ENCODE measurements around the gene TYMP.
A peak's percentile ranks its signal among the peaks of the same experiment; 100 is the strongest.

TYMP gene

GRCh38 chr22:50550395-50550794, 20.6 kb upstream of the TYMP start:
- no peak overlapping the region for H3K4me2 ChIP-seq (ENCODE audit: low read length)
- H3K4me3 ChIP-seq (ENCODE audit: low read depth, low read length, poor library complexity, severe bottlenecking), result no peak overlapping the region
- H3K9me3 ChIP-seq (ENCODE audit: low read length), result no peaks in the 10 kb centered on the region
- H3K27me3 ChIP-seq (ENCODE audit: insufficient read depth, low read length), result peaks cover 5% of the 10 kb centered on the region; the same call in 1 of the 2 replicates
- no peaks in the 10 kb centered on the region for H3F3A ChIP-seq (ENCODE audit: insufficient read depth, low read length)
- TF ChIP-seq CTCF (IDR thresholded peaks at IDR 0.05; ENCODE audit: low read length) (no peak), EZH2 (IDR thresholded peaks at IDR 0.05; ENCODE audit: borderline replicate concordance, low read length) (no peak)
- H3K9ac ChIP-seq (ENCODE audit: low read length), result no peak overlapping the region
- H3K9me2 ChIP-seq (ENCODE audit: low read depth, low read length), result no peaks in the 10 kb centered on the region
- H4K20me1 ChIP-seq (ENCODE audit: insufficient read depth, low read length), result no peaks in the 10 kb centered on the region
- H3K36me3 ChIP-seq (ENCODE audit: insufficient read depth, low read length), result no peaks in the 10 kb centered on the region; the same call in 1 of the 2 replicates
- H3K27ac ChIP-seq (ENCODE audit: low read depth, low read length, poor library complexity, severe bottlenecking), result no peak overlapping the region
- H2AFZ ChIP-seq (ENCODE audit: low read length), result no peak overlapping the region
- peaks cover 13% of the 10 kb centered on the region for H3K4me1 ChIP-seq (ENCODE audit: insufficient read depth, low read length, severe bottlenecking)
- H3K79me2 ChIP-seq (ENCODE audit: insufficient read depth, low read length), result no peaks in the 10 kb centered on the region

GRCh38 chr22:50548921-50549790, 19.3 kb upstream of the TYMP start:
- Histone ChIP-seq H3F3A (ENCODE audit: insufficient read depth, low read length) (no peaks in the 10 kb centered on the region), H3K9ac (ENCODE audit: low read length) (no peak overlapping the region; the same call in 1 of the 2 replicates), H3K9me2 (ENCODE audit: low read depth, low read length) (no peaks in the 10 kb centered on the region), H3K4me3 (ENCODE audit: low read depth, low read length, poor library complexity, severe bottlenecking) (peak overlapping the region; percentile 34), H4K20me1 (ENCODE audit: insufficient read depth, low read length) (no peaks in the 10 kb centered on the region), H3K36me3 (ENCODE audit: insufficient read depth, low read length) (no peaks in the 10 kb centered on the region; the same call in 1 of the 2 replicates), H3K4me2 (ENCODE audit: low read length) (peak overlapping the region; percentile 47), H3K79me2 (ENCODE audit: insufficient read depth, low read length) (no peaks in the 10 kb centered on the region), H2AFZ (ENCODE audit: low read length) (no peak overlapping the region), H3K4me1 (ENCODE audit: insufficient read depth, low read length, severe bottlenecking) (peaks cover 17% of the 10 kb centered on the region), H3K27me3 (ENCODE audit: insufficient read depth, low read length) (peaks cover 5% of the 10 kb centered on the region; the same call in 1 of the 2 replicates), H3K9me3 (ENCODE audit: low read length) (no peaks in the 10 kb centered on the region), H3K27ac (ENCODE audit: low read depth, low read length, poor library complexity, severe bottlenecking) (no peak overlapping the region)
- TF ChIP-seq EZH2 (IDR thresholded peaks at IDR 0.05; ENCODE audit: borderline replicate concordance, low read length), result no peak
- no peak for TF ChIP-seq CTCF (IDR thresholded peaks at IDR 0.05; ENCODE audit: low read length)

DNA sequence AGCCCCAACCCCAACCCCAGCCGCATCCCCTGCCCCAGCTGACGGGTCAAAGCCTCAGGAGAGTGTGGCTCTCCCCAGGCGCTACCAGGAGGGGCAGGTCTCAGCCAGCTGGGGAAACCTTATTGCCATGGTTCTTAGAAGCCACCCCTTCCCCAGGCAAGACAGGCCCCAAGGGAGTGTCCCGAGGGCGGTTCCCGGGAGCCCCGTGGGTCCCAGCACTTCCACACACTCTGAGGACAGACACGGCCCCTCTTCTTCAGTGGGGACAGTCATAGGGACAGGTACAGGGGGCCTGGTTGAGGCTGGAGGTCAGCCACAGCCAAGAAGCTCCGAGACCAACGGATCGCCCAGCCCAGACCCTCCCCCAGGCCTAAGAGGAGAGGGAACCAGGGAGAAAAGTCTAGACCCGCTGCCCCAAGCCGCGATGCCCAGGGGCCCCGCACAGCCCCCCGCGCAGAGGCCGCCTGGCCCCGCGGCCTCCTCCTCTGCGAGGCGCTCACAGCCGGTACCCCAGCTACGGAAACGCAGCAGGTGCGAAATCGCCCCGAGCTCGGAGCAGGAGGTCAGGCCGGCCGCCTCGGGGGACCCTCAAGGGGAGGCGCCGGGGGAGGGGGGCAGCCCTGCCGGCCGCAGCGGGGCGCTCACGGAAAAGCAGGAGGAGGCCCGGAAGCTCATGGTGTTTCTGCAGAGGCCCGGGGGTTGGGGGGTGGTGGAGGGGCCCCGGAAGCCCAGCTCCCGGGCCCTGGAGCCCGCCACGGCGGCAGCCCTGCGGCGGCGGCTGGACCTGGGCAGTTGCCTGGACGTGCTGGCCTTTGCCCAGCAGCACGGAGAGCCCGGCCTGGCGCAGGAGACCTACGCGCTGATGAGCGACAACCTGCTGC, 18.5 kb upstream of the TYMP start:
- TF ChIP-seq CTCF (IDR thresholded peaks at IDR 0.05; ENCODE audit: low read length), result peak; percentile 19; the same call in 1 of the 2 replicates
- TF ChIP-seq EZH2 (IDR thresholded peaks at IDR 0.05; ENCODE audit: borderline replicate concordance, low read length), result no peak
- Histone ChIP-seq H3K27ac (ENCODE audit: low read depth, low read length, poor library complexity, severe bottlenecking) (no peak overlapping the region), H3K79me2 (ENCODE audit: insufficient read depth, low read length) (no peaks in the 10 kb centered on the region), H2AFZ (ENCODE audit: low read length) (no peak overlapping the region), H3K4me2 (ENCODE audit: low read length) (peak overlapping the region; percentile 47), H3K9ac (ENCODE audit: low read length) (no peak overlapping the region; the same call in 1 of the 2 replicates), H3K36me3 (ENCODE audit: insufficient read depth, low read length) (no peaks in the 10 kb centered on the region), H3K9me2 (ENCODE audit: low read depth, low read length) (no peaks in the 10 kb centered on the region), H3K4me1 (ENCODE audit: insufficient read depth, low read length, severe bottlenecking) (peaks cover 23% of the 10 kb centered on the region), H4K20me1 (ENCODE audit: insufficient read depth, low read length) (no peaks in the 10 kb centered on the region), H3F3A (ENCODE audit: insufficient read depth, low read length) (no peaks in the 10 kb centered on the region), H3K4me3 (ENCODE audit: low read depth, low read length, poor library complexity, severe bottlenecking) (peak overlapping the region; percentile 34), H3K9me3 (ENCODE audit: low read length) (no peaks in the 10 kb centered on the region), H3K27me3 (ENCODE audit: insufficient read depth, low read length) (peaks cover 5% of the 10 kb centered on the region; the same call in 1 of the 2 replicates)

Measured in OCI-LY1 (cell line).